ENCODE measurements around the gene MDC1. TPM values are rescaled to one million over a fixed set of nuclear protein-coding genes. Genes with fewer than 3 reads are reported as not detected.

MDC1 gene
- total RNA-seq, 5 donors from 2014 or later (not counting 1 experiment from before 2014, with no cell fraction given): 42.3 to 69.7 (median 53.4) TPM

GRCh38 chr6:30754631-30755030 lies 37.5 kb upstream of the MDC1 start:
- Histone ChIP-seq H3K36me3 (ENCODE audit: control insufficient read depth in 2 of 2, extremely low read depth in 1 of 2, insufficient read depth in 1 of 2, low read length in 1 of 2) (no peaks in the 10 kb centered on the region), H3K27me3 (replicated peaks in 1 of 2; ENCODE audit: control insufficient read depth in 2 of 2, extremely low read depth in 1 of 2, insufficient read depth in 2 of 2, low read length in 1 of 2) (peaks cover 0 to 4% of the 10 kb centered on the region in 2 experiments), H3K4me1 (ENCODE audit: control insufficient read depth in 1 of 2, extremely low read depth in 1 of 2, insufficient read depth in 2 of 2, low read length in 2 of 2) (peaks cover 0 to 4% of the 10 kb centered on the region in 2 experiments), H3K9me3 (no peaks in the 10 kb centered on the region), H3K4me3 (ENCODE audit: control insufficient read depth in 1 of 2, extremely low read depth in 1 of 2, low read length in 1 of 2) (no peak overlapping the region), H3K27ac (ENCODE audit: low read length) (no peak overlapping the region)
- no peak overlapping the region for H3K4me3 Mint-ChIP-seq
- H3K9me3 Mint-ChIP-seq: no peaks in the 10 kb centered on the region
- 100% methylated on average over 1 of the region's 3 CpGs for WGBS (ENCODE audit: insufficient coverage)
- DNase-seq: no peak
- peaks cover 6 to 9% (median 7%) of the 10 kb centered on the region in 3 donors for H3K4me1 Mint-ChIP-seq
- H3K27ac Mint-ChIP-seq: no peak overlapping the region
- no peaks in the 10 kb centered on the region for H3K27me3 Mint-ChIP-seq
- no peaks in the 10 kb centered on the region for H3K36me3 Mint-ChIP-seq
- POLR2A ChIA-PET: no interaction called here
- CTCF ChIA-PET: interaction anchor here in 1 of 2 donors (0.6 kb wide), 1 partner anchor 1777 kb away, joined by 3 read pairs; no protein-coding TSS in a partner anchor
- ATAC-seq (replicated peaks in 1 of 4): no peak

- ATAC-seq (replicated peaks in 1 of 4) (no peak), DNase-seq (no peak)
- H3K36me3 Mint-ChIP-seq: no peaks in the 10 kb centered on the region
- Histone ChIP-seq H3K9me3 (no peaks in the 10 kb centered on the region), H3K4me3 (ENCODE audit: control insufficient read depth in 1 of 2, extremely low read depth in 1 of 2, low read length in 1 of 2) (no peak overlapping the region), H3K27ac (ENCODE audit: low read length) (no peak overlapping the region), H3K4me1 (ENCODE audit: control insufficient read depth in 1 of 2, extremely low read depth in 1 of 2, insufficient read depth in 2 of 2, low read length in 2 of 2) (peaks cover 0 to 2% of the 10 kb centered on the region in 2 experiments), H3K36me3 (ENCODE audit: control insufficient read depth in 2 of 2, extremely low read depth in 1 of 2, insufficient read depth in 1 of 2, low read length in 1 of 2) (no peaks in the 10 kb centered on the region), H3K27me3 (replicated peaks in 1 of 2; ENCODE audit: control insufficient read depth in 2 of 2, extremely low read depth in 1 of 2, insufficient read depth in 2 of 2, low read length in 1 of 2) (peaks cover 0 to 4% of the 10 kb centered on the region in 2 experiments)
- no peaks in the 10 kb centered on the region for H3K27me3 Mint-ChIP-seq
- POLR2A ChIA-PET: no interaction called here
- no peak overlapping the region for H3K27ac Mint-ChIP-seq
- peaks cover 9 to 26% (median 14%) of the 10 kb centered on the region in 3 donors for H3K4me1 Mint-ChIP-seq
- CTCF ChIA-PET: interaction anchor here in 1 of 2 donors (0.7 kb wide), 2 partner anchors 11 to 115 kb away, joined by 3 read pairs; no protein-coding TSS in a partner anchor
- no peak overlapping the region for H3K4me3 Mint-ChIP-seq
- H3K9me3 Mint-ChIP-seq: no peaks in the 10 kb centered on the region
- WGBS (ENCODE audit: insufficient coverage): 83% methylated on average over 6 of the region's 12 CpGs
These were observed 35.3 kb upstream of the MDC1 start for GRCh38 chr6:30752157-30752927.

- Histone ChIP-seq H3K4me3 (ENCODE audit: control insufficient read depth in 1 of 2, extremely low read depth in 1 of 2, low read length in 1 of 2) (no peak overlapping the region), H3K27me3 (replicated peaks in 1 of 2; ENCODE audit: control insufficient read depth in 2 of 2, extremely low read depth in 1 of 2, insufficient read depth in 2 of 2, low read length in 1 of 2) (peaks cover 0 to 2% of the 10 kb centered on the region in 2 experiments), H3K4me1 (ENCODE audit: control insufficient read depth in 1 of 2, extremely low read depth in 1 of 2, insufficient read depth in 2 of 2, low read length in 2 of 2) (no peaks in the 10 kb centered on the region), H3K9me3 (no peaks in the 10 kb centered on the region), H3K27ac (ENCODE audit: low read length) (no peak overlapping the region), H3K36me3 (ENCODE audit: control insufficient read depth in 2 of 2, extremely low read depth in 1 of 2, insufficient read depth in 1 of 2, low read length in 1 of 2) (no peaks in the 10 kb centered on the region)
- ATAC-seq (replicated peaks in 1 of 4): no peak
- Mint-ChIP-seq H3K4me3 (no peak overlapping the region), H3K9me3 (no peaks in the 10 kb centered on the region), H3K27me3 (no peaks in the 10 kb centered on the region), H3K36me3 (no peaks in the 10 kb centered on the region), H3K4me1 (peaks cover 8 to 25% (median 14%) of the 10 kb centered on the region in 3 donors), H3K27ac (no peak overlapping the region)
- DNase-seq: no peak
- ChIA-PET CTCF (no interaction called here), POLR2A (no interaction called here)
These were observed 33.2 kb upstream of the MDC1 start for GRCh38 chr6:30750379-30750668.

GRCh38 chr6:30749554-30750378 lies 32.7 kb upstream of the MDC1 start:
- Mint-ChIP-seq H3K4me1 (peaks cover 11 to 31% (median 17%) of the 10 kb centered on the region in 3 donors), H3K4me3 (no peak overlapping the region), H3K9me3 (no peaks in the 10 kb centered on the region), H3K36me3 (no peaks in the 10 kb centered on the region), H3K27me3 (no peaks in the 10 kb centered on the region), H3K27ac (no peak overlapping the region)
- peaks cover 0 to under 1% of the 10 kb centered on the region in 2 experiments for H3K4me1 ChIP-seq (ENCODE audit: control insufficient read depth in 1 of 2, extremely low read depth in 1 of 2, insufficient read depth in 2 of 2, low read length in 2 of 2)
- H3K9me3 ChIP-seq: no peaks in the 10 kb centered on the region
- no peaks in the 10 kb centered on the region for H3K27me3 ChIP-seq (replicated peaks in 1 of 2; ENCODE audit: control insufficient read depth in 2 of 2, extremely low read depth in 1 of 2, insufficient read depth in 2 of 2, low read length in 1 of 2)
- H3K4me3 ChIP-seq (ENCODE audit: control insufficient read depth in 1 of 2, extremely low read depth in 1 of 2, low read length in 1 of 2): no peak overlapping the region
- no peaks in the 10 kb centered on the region for H3K36me3 ChIP-seq (ENCODE audit: control insufficient read depth in 2 of 2, extremely low read depth in 1 of 2, insufficient read depth in 1 of 2, low read length in 1 of 2)
- H3K27ac ChIP-seq (ENCODE audit: low read length): no peak overlapping the region
- 93% methylated on average over 12 of the region's 12 CpGs for WGBS (ENCODE audit: insufficient coverage)
- ChIA-PET POLR2A (no interaction called here), CTCF (no interaction called here)
- DNase-seq (no peak), ATAC-seq (replicated peaks in 1 of 4) (no peak)

GRCh38 chr6:30748851-30749540 lies 31.9 kb upstream of the MDC1 start:
- H3K27me3 Mint-ChIP-seq: no peaks in the 10 kb centered on the region
- no peaks in the 10 kb centered on the region for H3K36me3 ChIP-seq (ENCODE audit: control insufficient read depth in 2 of 2, extremely low read depth in 1 of 2, insufficient read depth in 1 of 2, low read length in 1 of 2)
- no peak overlapping the region for H3K27ac ChIP-seq (ENCODE audit: low read length)
- no peak overlapping the region for H3K4me3 Mint-ChIP-seq
- no peaks in the 10 kb centered on the region for H3K27me3 ChIP-seq (replicated peaks in 1 of 2; ENCODE audit: control insufficient read depth in 2 of 2, extremely low read depth in 1 of 2, insufficient read depth in 2 of 2, low read length in 1 of 2)
- ChIA-PET CTCF (no interaction called here), POLR2A (no interaction called here)
- DNase-seq (no peak), ATAC-seq (replicated peaks in 1 of 4) (no peak)
- peaks cover 0 to 8% of the 10 kb centered on the region in 2 experiments for H3K4me1 ChIP-seq (ENCODE audit: control insufficient read depth in 1 of 2, extremely low read depth in 1 of 2, insufficient read depth in 2 of 2, low read length in 2 of 2)
- H3K4me1 Mint-ChIP-seq: peaks cover 13 to 31% (median 19%) of the 10 kb centered on the region in 3 donors
- H3K36me3 Mint-ChIP-seq: no peaks in the 10 kb centered on the region
- no peak overlapping the region for H3K27ac Mint-ChIP-seq
- no peaks in the 10 kb centered on the region for H3K9me3 ChIP-seq
- no peaks in the 10 kb centered on the region for H3K9me3 Mint-ChIP-seq
- H3K4me3 ChIP-seq (ENCODE audit: control insufficient read depth in 1 of 2, extremely low read depth in 1 of 2, low read length in 1 of 2): no peak overlapping the region
- WGBS (ENCODE audit: insufficient coverage): no CpG with 5 or more reads among the region's 8 CpGs
